Neural progenitor cell (in vitro differentiated cells): ENCODE measurements around the gene ETFA. TPM values are rescaled to one million over a fixed set of nuclear protein-coding genes. Genes with fewer than 3 reads are reported as not detected.

ENCODE experiments used
- DNase-seq: peaks from one replicate; pipeline ENCODE4 v3.0.0-alpha.2; 2016; ENCODE audit warnings: low spot score
- H2AFZ ChIP-seq: fragments of 200-600 bp; sonication (generic); replicated peaks from 2 replicates; pipeline ENCODE4 v1.6.1; 2016; ENCODE audit warnings: antibody characterized with exemption
- H3F3A ChIP-seq: fragments of 200-600 bp; sonication (generic); 2 replicates; pipeline ENCODE4 v1.6.1; 2016; ENCODE audit warnings: antibody characterized with exemption, low read depth
- H3K27ac ChIP-seq: fragments of 200-600 bp; sonication (generic); 2 replicates; pipeline ENCODE4 v1.5.1; 2016; ENCODE audit warnings: mild to moderate bottlenecking
- H3K27me3 ChIP-seq: fragments of 200-600 bp; sonication (generic); 2 replicates; pipeline ENCODE4 v1.6.1; 2016; ENCODE audit warnings: mild to moderate bottlenecking, moderate library complexity
- H3K36me3 ChIP-seq: fragments of 200-600 bp; sonication (generic); 2 replicates; pipeline ENCODE4 v1.5.1; 2016
- H3K4me1 ChIP-seq: fragments of 200-600 bp; sonication (generic); 2 replicates; pipeline ENCODE4 v1.6.1; 2016; ENCODE audit warnings: mixed run types
- H3K4me2 ChIP-seq: fragments of 200-600 bp; sonication (generic); 2 replicates; pipeline ENCODE4 v1.6.1; 2016
- H3K4me3 ChIP-seq: fragments of 200-600 bp; sonication (generic); 2 replicates; pipeline ENCODE4 v1.5.1; 2016
- H3K79me2 ChIP-seq: fragments of 200-600 bp; sonication (generic); 2 replicates; pipeline ENCODE4 v1.6.1; 2016; ENCODE audit warnings: low read depth
- H3K9ac ChIP-seq: fragments of 200-600 bp; sonication (generic); 2 replicates; pipeline ENCODE4 v1.6.1; 2016
- H3K9me3 ChIP-seq: fragments of 200-600 bp; sonication (generic); 2 replicates; pipeline ENCODE4 v1.5.1; 2016; ENCODE audit warnings: low read depth
- H4K20me1 ChIP-seq: fragments of 200-600 bp; sonication (generic); 2 replicates; pipeline ENCODE4 v1.6.1; 2016; ENCODE audit warnings: low read depth
- H3K27ac Mint-ChIP-seq: 3 replicates; pipeline ENCODE4 v1.8.0; 2021; ENCODE audit warnings: mixed read lengths
- H3K27me3 Mint-ChIP-seq: 2 replicates; pipeline ENCODE4 v1.8.0; 2022; ENCODE audit warnings: low read depth, mild to moderate bottlenecking, inconsistent platforms, moderate library complexity, mixed read lengths; ENCODE audit not compliant: insufficient read depth
- H3K36me3 Mint-ChIP-seq: 3 replicates; pipeline ENCODE4 v1.8.0; 2021; ENCODE audit warnings: mixed read lengths
- H3K4me1 Mint-ChIP-seq: 3 replicates; pipeline ENCODE4 v1.8.0; 2021; ENCODE audit warnings: mixed read lengths
- H3K4me3 Mint-ChIP-seq: 3 replicates; pipeline ENCODE4 v1.8.0; 2021; ENCODE audit warnings: mild to moderate bottlenecking, moderate library complexity, mixed read lengths
- H3K9me3 Mint-ChIP-seq: 3 replicates; pipeline ENCODE4 v1.8.0; 2020; ENCODE audit warnings: mixed read lengths
- CTCF ChIP-seq: fragments of 200-600 bp; sonication (generic); IDR thresholded peaks from 2 replicates; pipeline ENCODE4 v1.5.1; 2017; ENCODE audit warnings: antibody characterized with exemption, mild to moderate bottlenecking
- EZH2 ChIP-seq: fragments of 200-600 bp; sonication (generic); IDR thresholded peaks from 2 replicates; pipeline ENCODE4 v1.6.1; 2017; ENCODE audit warnings: antibody characterized with exemption, mild to moderate bottlenecking, moderate library complexity
- EZH2phosphoT487 ChIP-seq: fragments of 200-600 bp; sonication (generic); IDR thresholded peaks from 2 replicates; pipeline ENCODE4 v1.6.1; 2017; ENCODE audit warnings: antibody characterized with exemption
- total RNA-seq: library from RNA; depleted of rRNA; stranded (reverse); fragments of >200 nt; gene quantifications from 2 replicates; pipeline ENCODE4 v1.2.3, GENCODE V29; 2015; ENCODE audit warnings: low replicate concordance

Gene ETFA
- total RNA-seq, 1 donor from 2014 or later = 99.3 TPM

GRCh38 chr15:76354823-76355440 lies 43.7 kb upstream of the ETFA start:
- H3K9me3 Mint-ChIP-seq = no peaks in the 10 kb centered on the region
- DNase-seq = no peak
- H3K79me2 ChIP-seq = no peaks in the 10 kb centered on the region
- no peak overlapping the region for H3K4me2 ChIP-seq
- H3K9me3 ChIP-seq = no peaks in the 10 kb centered on the region
- H3F3A ChIP-seq = no peaks in the 10 kb centered on the region
- no peaks in the 10 kb centered on the region for H3K4me1 Mint-ChIP-seq
- H3K36me3 ChIP-seq = no peaks in the 10 kb centered on the region
- H3K27me3 Mint-ChIP-seq = peaks cover 2% of the 10 kb centered on the region
- H3K4me1 ChIP-seq = no peaks in the 10 kb centered on the region
- no peak overlapping the region for H3K27ac ChIP-seq
- no peak overlapping the region for H3K9ac ChIP-seq
- H4K20me1 ChIP-seq = no peaks in the 10 kb centered on the region
- no peak overlapping the region for H3K4me3 Mint-ChIP-seq
- H3K36me3 Mint-ChIP-seq = no peaks in the 10 kb centered on the region
- TF ChIP-seq CTCF (no peak), EZH2 (no peak), EZH2phosphoT487 (no peak)
- no peak overlapping the region for H2AFZ ChIP-seq
- no peak overlapping the region for H3K4me3 ChIP-seq
- H3K27ac Mint-ChIP-seq = no peak overlapping the region
- H3K27me3 ChIP-seq = peaks cover 18% of the 10 kb centered on the region

- peaks cover 3% of the 10 kb centered on the region for H3K27me3 Mint-ChIP-seq
These were observed 42.6 kb upstream of the ETFA start for GRCh38 chr15:76353903-76354302.

DNA sequence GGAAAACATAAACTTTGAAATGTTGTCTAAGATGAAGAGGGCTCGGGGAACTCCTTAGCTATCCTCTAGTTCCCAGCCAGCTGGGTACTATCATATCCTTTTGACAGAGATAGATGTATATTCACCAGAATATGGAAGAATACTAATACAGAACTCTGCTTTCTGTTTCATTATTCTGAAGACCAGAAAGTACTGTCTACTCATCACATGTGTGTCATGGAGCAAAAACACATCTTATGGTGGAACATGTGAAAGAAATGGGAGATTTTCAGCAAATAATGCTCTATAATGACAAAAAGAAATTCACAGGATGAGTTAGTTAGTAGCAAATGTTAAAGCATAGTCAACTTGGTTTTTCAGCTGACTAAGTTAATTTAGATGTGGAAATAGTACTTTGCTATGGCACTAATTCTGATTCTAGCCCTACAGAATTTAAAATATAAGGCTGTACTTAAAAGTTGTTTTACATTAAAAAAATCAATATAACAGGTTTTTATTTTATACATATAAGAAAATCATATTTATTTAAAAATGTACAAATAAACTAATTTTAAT lies 41.8 kb upstream of the ETFA start:
- H3K36me3 ChIP-seq = no peaks in the 10 kb centered on the region
- peaks cover 9% of the 10 kb centered on the region for H3K27me3 Mint-ChIP-seq

More at GRCh38 chr15:76353903-76354302, 42.6 kb upstream of the ETFA start:
- Histone ChIP-seq H3F3A (peaks cover 5% of the 10 kb centered on the region), H3K9me3 (no peaks in the 10 kb centered on the region), H3K4me1 (no peaks in the 10 kb centered on the region), H3K27me3 (peaks cover 28% of the 10 kb centered on the region), H3K36me3 (no peaks in the 10 kb centered on the region), H2AFZ (no peak overlapping the region), H3K9ac (no peak overlapping the region), H3K27ac (no peak overlapping the region), H3K4me3 (no peak overlapping the region), H3K4me2 (no peak overlapping the region), H3K79me2 (no peaks in the 10 kb centered on the region), H4K20me1 (no peaks in the 10 kb centered on the region)
- Mint-ChIP-seq H3K4me1 (no peaks in the 10 kb centered on the region), H3K4me3 (no peak overlapping the region), H3K36me3 (no peaks in the 10 kb centered on the region), H3K9me3 (no peaks in the 10 kb centered on the region), H3K27ac (no peak overlapping the region)
- TF ChIP-seq CTCF (no peak), EZH2phosphoT487 (no peak), EZH2 (no peak)
- DNase-seq = no peak

More for the DNA sequence above, 41.8 kb upstream of the ETFA start:
- H4K20me1 ChIP-seq = peaks cover 6% of the 10 kb centered on the region
- Mint-ChIP-seq H3K4me3 (no peak overlapping the region), H3K27ac (no peak overlapping the region), H3K36me3 (no peaks in the 10 kb centered on the region), H3K9me3 (no peaks in the 10 kb centered on the region), H3K4me1 (no peaks in the 10 kb centered on the region)
- TF ChIP-seq EZH2phosphoT487 = no peak
- no peak for TF ChIP-seq EZH2
- TF ChIP-seq CTCF = no peak
- H3K27me3 ChIP-seq = peaks cover 36% of the 10 kb centered on the region
- no peak for DNase-seq
- peaks cover 5% of the 10 kb centered on the region for H3F3A ChIP-seq
- no peaks in the 10 kb centered on the region for H3K4me1 ChIP-seq
- H3K79me2 ChIP-seq = no peaks in the 10 kb centered on the region
- no peaks in the 10 kb centered on the region for H3K9me3 ChIP-seq
- H3K27ac ChIP-seq = no peak overlapping the region
- H2AFZ ChIP-seq = no peak overlapping the region
- no peak overlapping the region for H3K9ac ChIP-seq
- no peak overlapping the region for H3K4me2 ChIP-seq
- H3K4me3 ChIP-seq = no peak overlapping the region
